Measurements from ENCODE around the gene INHBB.

INHBB gene

DNA sequence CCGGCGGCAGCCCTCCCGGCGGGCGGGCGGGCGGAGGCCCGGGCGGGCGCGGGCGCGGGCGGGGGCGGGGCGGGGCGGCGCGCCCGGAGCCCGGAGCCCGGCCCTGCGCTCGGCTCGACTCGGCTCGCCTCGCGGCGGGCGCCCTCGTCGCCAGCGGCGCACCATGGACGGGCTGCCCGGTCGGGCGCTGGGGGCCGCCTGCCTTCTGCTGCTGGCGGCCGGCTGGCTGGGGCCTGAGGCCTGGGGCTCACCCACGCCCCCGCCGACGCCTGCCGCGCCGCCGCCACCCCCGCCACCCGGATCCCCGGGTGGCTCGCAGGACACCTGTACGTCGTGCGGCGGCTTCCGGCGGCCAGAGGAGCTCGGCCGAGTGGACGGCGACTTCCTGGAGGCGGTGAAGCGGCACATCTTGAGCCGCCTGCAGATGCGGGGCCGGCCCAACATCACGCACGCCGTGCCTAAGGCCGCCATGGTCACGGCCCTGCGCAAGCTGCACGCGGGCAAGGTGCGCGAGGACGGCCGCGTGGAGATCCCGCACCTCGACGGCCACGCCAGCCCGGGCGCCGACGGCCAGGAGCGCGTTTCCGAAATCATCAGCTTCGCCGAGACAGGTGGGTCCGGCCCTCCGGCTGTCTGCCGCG is at the start of gene INHBB:
INHBB (plus strand) TSS at position 111 of the 641 bp plus-strand sequence; CDS start at position 164, 53 bp downstream.
- H3K36me3 ChIP-seq: no peaks in the 10 kb centered on the region
- peaks cover 91% of the 10 kb centered on the region for H3K27me3 ChIP-seq
- H3K27ac ChIP-seq: no peak within 1 kb of the TSS
- H3K9ac ChIP-seq: peak within 1 kb of the TSS; percentile 45; the same call in 1 of the 2 replicates
- H3K4me2 ChIP-seq: peak within 1 kb of the TSS; percentile 100
- H3K4me1 ChIP-seq: peaks cover 51% of the 10 kb centered on the region
- no peaks in the 10 kb centered on the region for H3K9me3 ChIP-seq
- TF ChIP-seq Cebpa-rat (IDR thresholded peaks at IDR 0.05): no peak
- peaks cover 58% of the 10 kb centered on the region for H4K20me1 ChIP-seq
- H3K4me3 ChIP-seq: peak within 1 kb of the TSS; percentile 76

DNA sequence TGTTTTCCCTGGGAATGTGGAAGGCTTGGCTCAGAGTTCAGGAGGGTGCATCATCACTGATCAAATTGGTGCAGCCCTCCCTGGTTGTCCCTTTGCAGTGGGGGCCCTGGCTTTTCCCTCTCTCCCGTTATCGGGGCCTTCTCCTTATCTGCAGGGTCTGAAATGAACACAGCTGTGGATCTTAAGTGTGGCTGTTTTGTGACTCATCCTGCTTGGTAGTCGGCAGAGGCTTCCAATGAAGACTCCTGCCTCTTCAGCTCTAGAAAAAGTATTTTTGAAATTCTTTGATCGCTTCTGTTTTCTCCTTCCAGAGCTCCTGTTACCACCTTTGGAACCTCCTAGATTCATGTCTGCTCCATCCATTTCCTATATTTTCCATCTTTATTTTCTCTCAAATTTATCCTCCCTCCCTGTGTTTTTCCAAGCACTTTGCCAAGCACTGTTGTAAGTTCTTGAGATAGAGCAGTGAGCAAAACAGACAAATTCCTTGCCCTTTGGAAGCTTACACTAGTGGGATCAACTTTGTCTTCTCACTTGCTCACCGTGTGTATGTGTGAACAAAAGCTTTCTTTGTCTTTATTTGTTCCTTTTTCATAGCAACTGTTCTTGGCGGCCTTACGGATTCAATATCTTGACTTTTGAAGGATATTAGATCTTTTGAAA is 47.6 kb upstream of the INHBB start:
- Histone ChIP-seq H3K9me3 (no peaks in the 10 kb centered on the region), H3K4me1 (peaks cover 35% of the 10 kb centered on the region), H3K27me3 (no peaks in the 10 kb centered on the region), H3K4me2 (no peak overlapping the region), H3K4me3 (no peak overlapping the region), H3K9ac (no peak overlapping the region), H4K20me1 (no peaks in the 10 kb centered on the region), H3K27ac (no peak overlapping the region), H3K36me3 (peaks cover 7% of the 10 kb centered on the region)
- TF ChIP-seq Cebpa-rat (IDR thresholded peaks at IDR 0.05): no peak

DNA sequence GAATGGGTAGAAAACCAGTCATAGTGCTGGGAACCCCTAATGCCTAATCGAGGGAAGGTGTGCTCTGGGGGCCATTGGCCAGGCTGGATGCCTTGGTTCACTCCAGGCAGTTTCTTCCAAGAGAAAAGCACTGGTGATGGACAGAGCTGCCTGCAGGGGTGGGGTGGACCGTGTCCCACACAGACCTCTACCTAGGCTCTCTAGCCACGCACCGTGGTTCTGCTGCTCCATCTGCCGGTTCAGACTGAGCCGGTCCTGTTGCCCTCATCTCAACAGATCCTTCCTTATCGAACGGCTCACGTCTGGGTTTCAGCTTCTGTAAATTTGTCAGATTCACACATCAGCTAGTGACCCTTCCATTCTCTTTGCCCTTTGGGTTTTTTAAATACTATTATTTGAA is 46.9 kb upstream of the INHBB start:
- TF ChIP-seq Cebpa-rat (IDR thresholded peaks at IDR 0.05): no peak
- Histone ChIP-seq H3K9me3 (no peaks in the 10 kb centered on the region), H4K20me1 (no peaks in the 10 kb centered on the region), H3K9ac (no peak overlapping the region), H3K4me2 (no peak overlapping the region), H3K4me3 (no peak overlapping the region), H3K27ac (no peak overlapping the region), H3K27me3 (no peaks in the 10 kb centered on the region), H3K4me1 (peaks cover 33% of the 10 kb centered on the region), H3K36me3 (peaks cover 7% of the 10 kb centered on the region)

DNA sequence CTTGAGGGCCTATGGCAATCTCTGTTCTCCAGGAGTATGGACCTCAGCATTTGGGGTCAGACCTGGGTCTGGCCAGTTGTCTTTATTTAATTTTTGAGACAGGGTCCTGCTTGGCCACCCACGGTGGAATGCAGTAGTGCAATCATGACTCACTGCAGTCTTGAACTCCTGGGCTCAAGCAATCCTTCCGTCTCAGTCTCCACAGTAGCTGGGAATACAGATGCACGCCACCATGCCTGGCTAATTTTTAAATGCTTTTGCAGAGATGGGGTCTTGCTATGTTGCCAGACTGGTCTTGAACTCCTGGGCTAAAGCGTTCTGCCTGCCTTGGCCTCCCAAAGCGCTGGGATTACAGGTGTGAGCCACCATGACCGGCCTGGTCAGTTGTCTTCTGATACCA is 46.4 kb upstream of the INHBB start:
- Histone ChIP-seq H3K4me2 (no peak overlapping the region), H3K9me3 (no peaks in the 10 kb centered on the region), H3K27ac (no peak overlapping the region), H4K20me1 (no peaks in the 10 kb centered on the region), H3K27me3 (no peaks in the 10 kb centered on the region), H3K36me3 (peaks cover 7% of the 10 kb centered on the region), H3K4me1 (peaks cover 27% of the 10 kb centered on the region), H3K4me3 (no peak overlapping the region), H3K9ac (no peak overlapping the region)
- TF ChIP-seq Cebpa-rat (IDR thresholded peaks at IDR 0.05): no peak

DNA sequence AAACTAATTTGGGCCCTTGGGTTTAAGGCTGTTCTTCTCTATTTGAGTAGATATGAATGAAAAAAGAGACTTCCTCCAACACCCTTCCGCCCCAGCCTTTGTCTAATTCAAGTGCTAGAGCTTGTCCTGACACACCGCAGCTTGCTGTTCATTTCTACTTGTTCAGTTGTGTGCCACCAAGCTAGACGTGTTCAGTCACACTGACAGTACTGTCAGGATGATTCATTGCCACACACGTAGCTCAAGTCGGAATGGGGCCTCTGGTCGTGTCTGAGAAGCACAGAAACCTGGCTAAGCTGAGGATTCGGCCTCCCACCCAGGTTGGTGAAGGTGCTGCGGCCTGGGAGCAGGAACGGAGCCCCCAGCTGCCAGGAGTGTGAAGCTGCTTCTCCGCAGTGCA is 45.6 kb upstream of the INHBB start:
- no peak for TF ChIP-seq Cebpa-rat (IDR thresholded peaks at IDR 0.05)
- Histone ChIP-seq H3K27ac (no peak overlapping the region), H3K36me3 (peaks cover 7% of the 10 kb centered on the region), H3K4me3 (no peak overlapping the region), H3K4me2 (no peak overlapping the region), H3K4me1 (peaks cover 26% of the 10 kb centered on the region), H3K9ac (no peak overlapping the region), H3K9me3 (no peaks in the 10 kb centered on the region), H4K20me1 (no peaks in the 10 kb centered on the region), H3K27me3 (no peaks in the 10 kb centered on the region)

DNA sequence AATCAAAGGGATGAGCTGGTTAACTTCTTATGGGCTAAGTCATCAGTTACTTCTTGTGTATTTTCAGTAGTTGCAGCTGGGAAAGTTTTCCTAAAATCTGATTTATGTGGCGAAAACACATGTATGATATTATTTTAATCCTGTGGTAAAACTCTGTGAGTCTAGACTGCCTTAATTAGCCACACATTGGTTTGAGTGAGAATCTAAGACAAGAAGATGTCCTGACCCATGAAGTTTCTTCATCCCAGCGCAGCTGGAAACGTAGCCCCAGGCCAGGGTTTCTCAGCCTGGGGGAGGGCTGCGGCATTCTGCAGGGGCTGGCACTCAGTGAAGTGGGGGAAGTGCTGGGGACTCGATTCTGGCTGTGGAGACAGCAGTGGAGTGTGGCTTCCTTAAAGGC is 44.7 kb upstream of the INHBB start:
- Histone ChIP-seq H4K20me1 (no peaks in the 10 kb centered on the region), H3K4me3 (no peak overlapping the region), H3K4me1 (peaks cover 32% of the 10 kb centered on the region), H3K27ac (0 out of 2 replicates have a peak overlapping the region, but pooled peaks have one; percentile 33), H3K4me2 (peak overlapping the region; percentile 82), H3K9me3 (no peaks in the 10 kb centered on the region), H3K9ac (no peak overlapping the region), H3K36me3 (peaks cover 7% of the 10 kb centered on the region), H3K27me3 (no peaks in the 10 kb centered on the region)
- no peak for TF ChIP-seq Cebpa-rat (IDR thresholded peaks at IDR 0.05)

DNA sequence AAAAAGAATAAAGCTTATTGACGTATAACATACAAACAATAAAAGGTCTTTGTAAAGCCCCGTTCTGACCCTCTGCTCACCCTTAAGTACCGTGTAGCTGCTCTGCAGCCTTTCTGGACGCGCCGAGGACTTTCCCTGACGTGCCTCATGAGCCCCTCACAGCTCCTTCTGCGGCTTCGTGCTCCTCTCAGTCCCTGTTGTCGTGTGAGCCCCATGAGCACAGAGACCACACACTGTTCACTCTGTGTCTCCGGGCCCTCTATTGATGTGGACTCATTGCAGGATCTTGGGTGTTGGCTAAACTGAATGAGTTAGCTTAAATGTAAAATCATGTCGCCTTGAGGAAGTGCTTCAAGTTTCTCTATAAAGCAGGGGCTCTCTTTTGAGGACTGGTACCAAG is 43.6 kb upstream of the INHBB start:
- H3K27me3 ChIP-seq: no peaks in the 10 kb centered on the region
- H3K9ac ChIP-seq: peak overlapping the region; percentile 13; the same call in 1 of the 2 replicates
- H3K9me3 ChIP-seq: no peaks in the 10 kb centered on the region
- TF ChIP-seq Cebpa-rat (IDR thresholded peaks at IDR 0.05): no peak
- H3K36me3 ChIP-seq: peaks cover 7% of the 10 kb centered on the region
- H3K4me2 ChIP-seq: peak overlapping the region; percentile 82
- peak overlapping the region; percentile 33 for H3K27ac ChIP-seq
- H4K20me1 ChIP-seq: no peaks in the 10 kb centered on the region
- H3K4me1 ChIP-seq: peaks cover 32% of the 10 kb centered on the region
- peak overlapping the region; percentile 29 for H3K4me3 ChIP-seq

DNA sequence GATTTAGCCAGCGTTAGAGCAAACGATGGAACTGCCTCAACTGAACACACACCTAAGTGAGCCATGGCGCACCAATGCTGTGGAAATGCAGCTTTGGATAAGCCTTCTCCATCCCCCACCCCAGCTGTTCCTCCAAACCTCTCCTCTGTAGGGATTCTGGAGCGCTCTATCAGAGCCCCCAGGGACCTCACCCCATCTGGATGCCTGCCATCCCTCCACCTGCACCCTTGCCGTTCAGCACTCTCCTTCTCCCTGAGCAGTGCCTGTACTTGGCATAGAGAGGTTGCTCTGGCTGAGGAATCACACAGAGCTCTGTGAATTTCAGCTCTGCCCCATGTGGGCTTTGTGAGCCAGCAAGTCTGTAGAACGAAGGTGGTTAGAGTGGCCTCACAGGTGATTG is 42.8 kb upstream of the INHBB start:
- Histone ChIP-seq H3K4me2 (peak overlapping the region; percentile 82), H3K9me3 (no peaks in the 10 kb centered on the region), H3K9ac (peak overlapping the region; percentile 13), H4K20me1 (no peaks in the 10 kb centered on the region), H3K27me3 (no peaks in the 10 kb centered on the region), H3K4me3 (no peak overlapping the region; the same call in 1 of the 2 replicates), H3K36me3 (peaks cover 2% of the 10 kb centered on the region), H3K4me1 (peaks cover 36% of the 10 kb centered on the region), H3K27ac (peak overlapping the region; percentile 33)
- no peak for TF ChIP-seq Cebpa-rat (IDR thresholded peaks at IDR 0.05)

DNA sequence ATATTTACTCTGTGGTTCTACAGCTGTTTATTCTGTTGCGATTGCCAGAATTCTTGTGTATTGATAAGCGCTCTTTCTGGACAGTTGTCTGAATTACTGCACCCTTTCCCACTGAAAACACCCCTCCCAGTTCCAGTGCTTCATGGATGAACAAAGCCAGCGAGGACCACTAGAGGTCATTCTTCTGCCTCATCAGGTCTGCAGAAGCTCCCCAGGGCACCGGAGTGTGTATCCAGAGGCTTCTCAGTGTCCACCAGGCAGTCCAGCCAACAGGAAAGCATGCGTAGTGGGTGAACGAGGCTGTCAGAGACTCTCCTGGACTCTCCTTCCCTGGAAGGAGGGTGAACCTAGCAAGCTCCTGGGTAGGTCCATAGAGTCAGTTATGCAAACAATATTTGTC is 40.6 kb upstream of the INHBB start:
- Histone ChIP-seq H3K27me3 (no peaks in the 10 kb centered on the region), H3K9ac (no peak overlapping the region), H3K4me2 (no peak overlapping the region), H3K4me1 (peaks cover 39% of the 10 kb centered on the region), H3K9me3 (no peaks in the 10 kb centered on the region), H4K20me1 (no peaks in the 10 kb centered on the region), H3K27ac (no peak overlapping the region), H3K4me3 (no peak overlapping the region), H3K36me3 (no peaks in the 10 kb centered on the region)
- TF ChIP-seq Cebpa-rat (IDR thresholded peaks at IDR 0.05): no peak

DNA sequence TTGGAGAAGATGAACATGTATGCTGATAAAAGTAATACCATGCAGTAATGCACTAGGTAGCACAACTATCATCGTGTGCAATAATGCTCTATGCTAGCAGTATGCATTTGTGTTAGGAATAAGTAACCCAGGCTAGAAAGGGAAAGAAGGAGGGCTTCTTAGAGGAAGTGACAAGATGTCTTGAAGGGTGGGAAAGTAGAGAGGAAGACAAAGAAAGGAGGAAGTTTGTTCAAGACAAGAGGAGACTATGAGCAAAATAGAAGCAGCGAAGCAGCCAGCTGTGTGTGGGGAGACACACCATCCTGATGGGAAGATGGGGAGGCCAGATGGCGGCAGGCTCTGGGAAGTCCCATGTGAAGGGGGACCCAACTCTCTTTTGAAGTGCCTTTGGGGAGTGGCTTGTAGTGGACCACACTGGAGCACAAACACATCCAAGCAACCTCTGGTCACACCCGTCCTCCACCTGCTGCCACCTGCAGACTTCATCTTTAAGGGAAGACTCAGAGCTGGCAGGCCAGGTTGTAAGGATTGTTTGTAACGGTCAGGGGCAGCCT is 39.9 kb upstream of the INHBB start:
- Histone ChIP-seq H3K9me3 (no peaks in the 10 kb centered on the region), H3K9ac (no peak overlapping the region), H3K36me3 (no peaks in the 10 kb centered on the region), H3K27ac (no peak overlapping the region), H3K4me1 (peaks cover 39% of the 10 kb centered on the region), H3K27me3 (no peaks in the 10 kb centered on the region), H3K4me3 (no peak overlapping the region), H4K20me1 (no peaks in the 10 kb centered on the region), H3K4me2 (no peak overlapping the region; the same call in 1 of the 2 replicates)
- TF ChIP-seq Cebpa-rat (IDR thresholded peaks at IDR 0.05): no peak
